H1 (cell line): ENCODE measurements around the gene MTF2. TPM values are rescaled to one million over a fixed set of nuclear protein-coding genes. Genes with fewer than 3 reads are reported as not detected.
"Not testable (repeated sequence)": the region's sequence is repeated elsewhere in the genome, so short reads cannot be mapped to it uniquely, and the experiment has no call there.

ENCODE experiments used
- CTCF ChIA-PET: fragments of 300-600 bp; sonication (Branson Sonifier 250); formaldehyde crosslinking; loops from one replicate; lab custom pipeline; 2021; ENCODE audit not compliant: partially characterized antibody; lab: Charles Lee
- POLR2A ChIA-PET: fragments of 300-600 bp; sonication (Branson Sonifier 250); formaldehyde crosslinking; loops from one replicate; lab custom pipeline; 2021; ENCODE audit warnings: inconsistent platforms; ENCODE audit not compliant: partially characterized antibody; lab: Charles Lee
- DNase-seq, 2 experiments: peaks; one replicate each; pipeline versions ENCODE4 v3.0.0 to v3.0.0-alpha.2; 2010 to 2022; ENCODE audit warnings: low spot score in 2 of 2, low read depth in 1 of 2, mixed read lengths in 1 of 2
- FAIRE-seq: peaks from 2 replicates; lab custom pipeline; 2011; peaks lifted over from hg19 to GRCh38; lab: Jason Lieb, UNC
- H2AFZ ChIP-seq: 2 replicates; pipeline ENCODE4 v1.8.1; 2012; ENCODE audit warnings: low read length, inconsistent platforms
- H2AK5ac ChIP-seq: 2 replicates; pipeline ENCODE4 v1.6.1; 2013; ENCODE audit warnings: low read depth, low read length
- H2BK120ac ChIP-seq: replicated peaks from 2 replicates; pipeline ENCODE3; 2013; ENCODE audit warnings: low read depth, low read length, inconsistent platforms
- H2BK12ac ChIP-seq: 2 replicates; pipeline ENCODE4 v1.6.1; 2013; ENCODE audit warnings: low read depth, low read length
- H2BK15ac ChIP-seq: 2 replicates; pipeline ENCODE4 v1.6.1; 2013; ENCODE audit warnings: low read length
- H2BK20ac ChIP-seq: 2 replicates; pipeline ENCODE4 v1.6.1; 2013; ENCODE audit warnings: low read length
- H2BK5ac ChIP-seq: 2 replicates; pipeline ENCODE4 v1.6.1; 2013; ENCODE audit warnings: low read depth, low read length
- H3K14ac ChIP-seq: 2 replicates; pipeline ENCODE4 v1.6.1; 2013; ENCODE audit warnings: inconsistent platforms; ENCODE audit not compliant: insufficient read length
- H3K18ac ChIP-seq: 2 replicates; pipeline ENCODE4 v1.6.1; 2013; ENCODE audit warnings: low read length; ENCODE audit errors: extremely low read depth
- H3K23ac ChIP-seq: 2 replicates; pipeline ENCODE4 v1.6.1; 2013; ENCODE audit warnings: inconsistent platforms; ENCODE audit not compliant: insufficient read length
- H3K23me2 ChIP-seq: 2 replicates; pipeline ENCODE4 v1.6.1; 2013; ENCODE audit warnings: low read depth, low read length
- H3K27ac ChIP-seq: 2 replicates; pipeline ENCODE4 v1.6.1; 2011; ENCODE audit warnings: low read depth, low read length, inconsistent platforms
- H3K27me3 ChIP-seq, 4 experiments: replicated peaks in 1 of 4; 1 replicate in 1 of 4; 2 replicates in 3 of 4; pipeline versions ENCODE4 v1.6.1 to v1.8.1; 2011 to 2013; ENCODE audit warnings: low read length in 3 of 4, mild to moderate bottlenecking in 3 of 4, inconsistent platforms in 2 of 4, mixed read lengths in 2 of 4, moderate library complexity in 1 of 4; ENCODE audit not compliant: control insufficient read depth in 3 of 4, insufficient read depth in 3 of 4; ENCODE audit errors: extremely low read depth in 1 of 4
- H3K36me3 ChIP-seq, 4 experiments: 2 replicates each; pipeline versions ENCODE4 v1.6.1 to v1.8.1; 2011 to 2013; ENCODE audit warnings: mild to moderate bottlenecking in 4 of 4, low read length in 3 of 4, moderate library complexity in 2 of 4, control low read depth in 1 of 4, inconsistent platforms in 1 of 4; ENCODE audit not compliant: insufficient read depth in 4 of 4, control insufficient read depth in 2 of 4
- H3K4ac ChIP-seq: replicated peaks from 2 replicates; pipeline ENCODE3; 2013; ENCODE audit warnings: low read length, low read depth, mixed read lengths, inconsistent platforms; ENCODE audit not compliant: insufficient read length
- H3K4me1 ChIP-seq, 4 experiments: replicated peaks in 1 of 4; 1 replicate in 1 of 4; 2 replicates in 3 of 4; pipeline versions ENCODE4 v1.6.1 to v1.8.1; 2011 to 2013; ENCODE audit warnings: low read length in 3 of 4, inconsistent platforms in 2 of 4, mixed read lengths in 1 of 4; ENCODE audit not compliant: insufficient read depth in 4 of 4, control insufficient read depth in 3 of 4
- H3K4me2 ChIP-seq, 2 experiments: 2 replicates each; pipeline versions ENCODE4 v1.6.1 to v1.8.1; 2011 to 2013; ENCODE audit warnings: low read depth in 2 of 2, low read length in 2 of 2, control low read depth in 1 of 2, inconsistent platforms in 1 of 2, mild to moderate bottlenecking in 1 of 2; ENCODE audit not compliant: insufficient read depth in 1 of 2
- H3K4me3 ChIP-seq, 4 experiments: fragments of 200-600, 300-600 bp in 1 of 4; sonication (generic), shearing (Covaris generic), sonication (Bioruptor Twin) in 1 of 4; 2 replicates each; pipeline versions ENCODE4 v1.5.1 to v1.8.1; 2011 to 2016; ENCODE audit warnings: low read length in 4 of 4, low read depth in 3 of 4, control low read depth in 2 of 4, inconsistent platforms in 2 of 4, mild to moderate bottlenecking in 2 of 4, mixed read lengths in 1 of 4, moderate library complexity in 1 of 4; ENCODE audit not compliant: insufficient read depth in 2 of 4; ENCODE audit errors: extremely low read depth in 1 of 4
- H3K56ac ChIP-seq: replicated peaks from 2 replicates; pipeline ENCODE3; 2013; ENCODE audit warnings: low read depth, mild to moderate bottlenecking, mixed read lengths, low read length, inconsistent platforms; ENCODE audit not compliant: insufficient read length
- H3K79me1 ChIP-seq: 2 replicates; pipeline ENCODE4 v1.6.1; 2013; ENCODE audit warnings: low read depth, low read length, control low read depth
- H3K79me2 ChIP-seq, 2 experiments: 2 replicates each; pipeline versions ENCODE4 v1.6.1 to v1.8.1; 2012 to 2013; ENCODE audit warnings: low read length in 2 of 2, mild to moderate bottlenecking in 2 of 2, inconsistent platforms in 1 of 2; ENCODE audit not compliant: insufficient read depth in 2 of 2, control insufficient read depth in 1 of 2
- H3K9ac ChIP-seq, 4 experiments: replicated peaks in 1 of 4; 1 replicate in 1 of 4; 2 replicates in 3 of 4; pipeline versions ENCODE4 v1.6.1 to v1.8.1; 2011 to 2013; ENCODE audit warnings: low read depth in 3 of 4, low read length in 3 of 4, control low read depth in 2 of 4, mild to moderate bottlenecking in 2 of 4, moderate library complexity in 2 of 4, inconsistent platforms in 1 of 4; ENCODE audit errors: extremely low read depth in 1 of 4
- H3K9me3 ChIP-seq, 2 experiments: 2 replicates each; pipeline versions ENCODE4 v1.6.1 to v1.8.1; 2012 to 2013; ENCODE audit warnings: mild to moderate bottlenecking in 2 of 2, moderate library complexity in 2 of 2, control low read depth in 1 of 2, inconsistent platforms in 1 of 2, low read depth in 1 of 2, low read length in 1 of 2, mixed read lengths in 1 of 2; ENCODE audit not compliant: insufficient read depth in 2 of 2
- H4K20me1 ChIP-seq, 2 experiments: replicated peaks in 1 of 2; 2 replicates each; pipeline versions ENCODE3 to v1.8.1; 2011 to 2013; ENCODE audit warnings: inconsistent platforms in 2 of 2, low read length in 2 of 2, mild to moderate bottlenecking in 1 of 2; ENCODE audit not compliant: insufficient read depth in 2 of 2, control insufficient read depth in 1 of 2
- H4K5ac ChIP-seq: 2 replicates; pipeline ENCODE4 v1.6.1; 2013; ENCODE audit warnings: low read length, low read depth, mixed read lengths, inconsistent platforms; ENCODE audit not compliant: insufficient read length
- H4K8ac ChIP-seq: 2 replicates; pipeline ENCODE4 v1.8.0; 2013; ENCODE audit warnings: mild to moderate bottlenecking, moderate library complexity, low read length, inconsistent platforms; ENCODE audit not compliant: insufficient read depth; ENCODE audit errors: extremely low read depth
- H4K91ac ChIP-seq: replicated peaks from 2 replicates; pipeline ENCODE3; 2013; ENCODE audit warnings: low read length, mixed read lengths, inconsistent platforms; ENCODE audit not compliant: insufficient read length
- WGBS, 2 experiments: shearing (Covaris generic) in 1 of 2; methylation state at CpG; one replicate each; pipeline versions ENCODE4 v1.1.6 to v1.1.7; 2013 to 2015; ENCODE audit warnings: low lambda C conversion rate in 2 of 2, mixed read lengths in 2 of 2, inconsistent platforms in 1 of 2, low coverage in 1 of 2, missing lambda C conversion rate in 1 of 2; ENCODE audit not compliant: insufficient replicate concordance in 2 of 2, insufficient coverage in 1 of 2, insufficient read length in 1 of 2; ENCODE audit errors: extremely low coverage in 1 of 2, missing lambda C conversion rate in 1 of 2; 5-methylcytosine and 5-hydroxymethylcytosine counted together
- polyA plus RNA-seq, 7 experiments: library from polyadenylated mRNA; depleted of rRNA in 3 of 7; stranded (reverse) in 5 of 7; unstranded in 2 of 7; fragments of >200 nt in 5 of 7; fragments of 200-250 nt in 2 of 7; gene quantifications; 1 replicate in 5 of 7; 2 replicates in 1 of 7; 4 replicates in 1 of 7; pipeline versions ENCODE4 v1.2.1 to v1.2.3, GENCODE V29; 2011 to 2013; ENCODE audit warnings: missing spikeins in 2 of 7, mixed read lengths in 2 of 7
- total RNA-seq: library from RNA; stranded (reverse); fragmentation: NEBNext Ultra II Directional; extraction: Animal tissue kit (Norgen Biotek cat#: 25700); gene quantifications from 2 replicates; pipeline ENCODE4 v1.2.1, GENCODE V29; 2021

The MTF2 gene
- total and polyA plus RNA-seq, 2 of the 8 experiments (the other 6 are each of a cell fraction or from before 2014, with no cell fraction given) = 72.1 to 102 TPM

DNA sequence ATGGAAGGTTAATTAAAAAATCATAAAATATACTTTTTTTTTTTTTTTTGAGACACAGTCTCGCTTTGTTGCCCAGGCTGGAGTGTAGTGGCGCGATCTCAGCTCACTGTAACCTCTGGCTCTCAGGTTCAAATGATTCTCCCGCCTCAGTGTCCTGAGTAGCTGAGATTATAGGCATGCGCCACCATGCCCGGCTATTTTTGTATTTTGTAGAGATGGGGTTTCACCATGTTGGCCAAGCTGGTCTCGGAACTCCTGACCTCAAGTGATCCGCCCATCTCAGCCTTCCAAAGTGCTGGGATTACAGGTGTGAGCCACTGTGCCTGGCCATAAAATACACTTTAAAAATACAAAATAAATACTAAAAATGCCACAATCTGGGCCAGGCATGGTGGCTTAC, 84.2 kb downstream of the MTF2 start:
- DNase-seq, H3K4me1 ChIP-seq, H2BK120ac ChIP-seq, H3K18ac ChIP-seq, H3K27ac ChIP-seq, H3K23me2 ChIP-seq, H4K8ac ChIP-seq, H2BK12ac ChIP-seq, H4K20me1 ChIP-seq, H3K27me3 ChIP-seq, H3K36me3 ChIP-seq, H3K23ac ChIP-seq, H2BK5ac ChIP-seq, H3K79me1 ChIP-seq, H3K56ac ChIP-seq, H4K91ac ChIP-seq, H3K14ac ChIP-seq, H3K4me2 ChIP-seq, H3K9ac ChIP-seq, H3K9me3 ChIP-seq, H2AK5ac ChIP-seq, FAIRE-seq, H2AFZ ChIP-seq, H4K5ac ChIP-seq, H2BK20ac ChIP-seq, H3K4ac ChIP-seq, H2BK15ac ChIP-seq, H3K4me3 ChIP-seq: not testable (repeated sequence)
- CTCF ChIA-PET = interaction anchor here (0.6 to 0.7 kb wide), 2 partner anchors 47 to 113 kb away, joined by 3 to 4 read pairs; no protein-coding TSS in a partner anchor
- WGBS, 2 experiments = 93% methylated on average over 8 of the region's 8 CpGs; no CpG with 5 or more reads in 1 of the 2 experiments
- POLR2A ChIA-PET = interaction anchor here (0.6 to 1.6 kb wide), 4 partner anchors 10 to 95 kb away, joined by 3 to 6 read pairs (median 3); partner anchors contain the start of gene MTF2
- H3K79me2 ChIP-seq = peaks cover 0 to 16% of the 10 kb centered on the region in 2 experiments; a peak in 3 of 4 replicates
